Naive thymus-derived CD4-positive, alpha-beta T cell (primary cell): ENCODE measurements around the gene UNC119B. TPM values are rescaled to one million over a fixed set of nuclear protein-coding genes. Genes with fewer than 3 reads are reported as not detected.

Experiments
- ATAC-seq: fragments of 150-1000 bp; cut with Tn5 transposase; 2 replicates; pipeline ENCODE4 v1.10.0; 2021; ENCODE audit warnings: mild to moderate bottlenecking, moderate library complexity
- CTCF ChIA-PET: fragments of 350-600 bp; sonication (Branson Sonifier 250); formaldehyde crosslinking; loops from one replicate; lab custom pipeline; 2021; ENCODE audit warnings: antibody characterized with exemption; lab: Charles Lee
- POLR2A ChIA-PET: fragments of 350-600 bp; sonication (Branson Sonifier 250); formaldehyde crosslinking; loops from one replicate; lab custom pipeline; 2021; ENCODE audit warnings: antibody characterized with exemption, inconsistent platforms; lab: Charles Lee
- DNase-seq, 9 donors: peaks; one replicate each; pipeline versions ENCODE4 v3.0.0 to v3.0.0-alpha.2; 2020 to 2022; ENCODE audit warnings: mixed read lengths in 1 of 9
- H3K27ac ChIP-seq: one replicate; pipeline ENCODE4 v1.7.0; 2013; ENCODE audit warnings: mild to moderate bottlenecking, low read depth, low read length, moderate library complexity
- H3K27me3 ChIP-seq, 2 donors: one replicate each; pipeline ENCODE4 v1.7.0; 2013; ENCODE audit warnings: low read length in 2 of 2, mild to moderate bottlenecking in 2 of 2, moderate library complexity in 2 of 2; ENCODE audit not compliant: control insufficient read depth in 2 of 2, insufficient read depth in 2 of 2
- H3K36me3 ChIP-seq, 3 experiments: 1 replicate in 2 of 3; 2 replicates in 1 of 3; pipeline ENCODE4 v1.7.0; 2013; ENCODE audit warnings: low read length in 3 of 3, mild to moderate bottlenecking in 3 of 3, moderate library complexity in 1 of 3; ENCODE audit not compliant: insufficient read depth in 3 of 3, control insufficient read depth in 2 of 3
- H3K4me1 ChIP-seq, 2 donors: one replicate each; pipeline ENCODE4 v1.7.0; 2013; ENCODE audit warnings: low read length in 2 of 2, mild to moderate bottlenecking in 2 of 2, moderate library complexity in 1 of 2; ENCODE audit not compliant: control insufficient read depth in 2 of 2, insufficient read depth in 2 of 2
- H3K4me3 ChIP-seq: 2 replicates; pipeline ENCODE4 v1.7.0; 2013; ENCODE audit warnings: mild to moderate bottlenecking, low read length
- H3K9me3 ChIP-seq, 3 experiments: 1 replicate in 2 of 3; 2 replicates in 1 of 3; pipeline ENCODE4 v1.7.0; 2013; ENCODE audit warnings: low read length in 3 of 3; ENCODE audit not compliant: control insufficient read depth in 2 of 3
- H3K27ac Mint-ChIP-seq, 9 donors: one replicate each; pipeline ENCODE4 v1.8.0; 2020 to 2022; ENCODE audit warnings: mixed read lengths in 9 of 9, mild to moderate bottlenecking in 8 of 9, moderate library complexity in 5 of 9, inconsistent platforms in 2 of 9
- H3K27me3 Mint-ChIP-seq, 5 donors: one replicate each; pipeline ENCODE4 v1.8.0; 2021 to 2022; ENCODE audit warnings: mixed read lengths in 5 of 5, mild to moderate bottlenecking in 1 of 5
- H3K36me3 Mint-ChIP-seq, 5 donors: one replicate each; pipeline ENCODE4 v1.8.0; 2020 to 2022; ENCODE audit warnings: mixed read lengths in 5 of 5, mild to moderate bottlenecking in 3 of 5, inconsistent platforms in 1 of 5
- H3K4me1 Mint-ChIP-seq, 7 donors: one replicate each; pipeline ENCODE4 v1.8.0; 2020 to 2022; ENCODE audit warnings: mixed read lengths in 7 of 7, mild to moderate bottlenecking in 3 of 7, inconsistent platforms in 1 of 7
- H3K4me3 Mint-ChIP-seq, 10 donors: one replicate each; pipeline ENCODE4 v1.8.0; 2020 to 2022; ENCODE audit warnings: mild to moderate bottlenecking in 10 of 10, mixed read lengths in 10 of 10, moderate library complexity in 6 of 10, inconsistent platforms in 2 of 10
- H3K9me3 Mint-ChIP-seq, 11 donors: one replicate each; pipeline ENCODE4 v1.8.0; 2020 to 2022; ENCODE audit warnings: mixed read lengths in 11 of 11, mild to moderate bottlenecking in 4 of 11, inconsistent platforms in 1 of 11, moderate library complexity in 1 of 11
- intact Hi-C, 2 donors: fragments of 100-400 bp; cut with micrococcal nuclease; formaldehyde crosslinking; loops; one replicate each; pipeline ENCODE4 v1.15.1; 2023
- polyA plus RNA-seq, 2 donors: library from polyadenylated mRNA; unstranded; fragments of 300-500 nt; fragmentation: Illumina TruSeq; gene quantifications; one replicate each; pipeline ENCODE4 v1.2.3, GENCODE V29; 2021
- total RNA-seq, 6 experiments: library from RNA in 5 of 6; stranded (reverse) in 5 of 6; gene quantifications; 1 replicate in 5 of 6; 2 replicates in 1 of 6; pipeline ENCODE4 v1.2.3 and lab custom pipeline; 2021 to 2026

UNC119B gene
- total and polyA plus RNA-seq, 7 experiments from 2014 or later = 10.6 to 26.7 (median 15.2) TPM

GRCh38 chr12:120749256-120749655 is 39.0 kb downstream of the UNC119B start:
- Mint-ChIP-seq H3K36me3 (peaks cover 0 to 4% (median 0%) of the 10 kb centered on the region in 5 donors), H3K27me3 (peaks cover 0 to 7% (median 0%) of the 10 kb centered on the region in 5 donors), H3K4me1 (peaks cover 0 to 2% (median 0%) of the 10 kb centered on the region in 7 donors), H3K4me3 (no peak overlapping the region), H3K27ac (no peak overlapping the region), H3K9me3 (peaks cover 0 to 5% (median 1%) of the 10 kb centered on the region in 11 donors)
- intact Hi-C loops = no loop called here
- H3K4me1 ChIP-seq = no peaks in the 10 kb centered on the region
- H3K27me3 ChIP-seq = no peaks in the 10 kb centered on the region
- no peak overlapping the region for H3K27ac ChIP-seq
- H3K9me3 ChIP-seq = no peaks in the 10 kb centered on the region
- H3K36me3 ChIP-seq = no peaks in the 10 kb centered on the region
- DNase-seq (no peak), ATAC-seq (no peak)
- POLR2A ChIA-PET = no interaction called here
- CTCF ChIA-PET = interaction anchor here (0.6 kb wide), 1 partner anchor 91 kb away, joined by 5 read pairs; no protein-coding TSS in a partner anchor
- H3K4me3 ChIP-seq = no peak overlapping the region

DNA sequence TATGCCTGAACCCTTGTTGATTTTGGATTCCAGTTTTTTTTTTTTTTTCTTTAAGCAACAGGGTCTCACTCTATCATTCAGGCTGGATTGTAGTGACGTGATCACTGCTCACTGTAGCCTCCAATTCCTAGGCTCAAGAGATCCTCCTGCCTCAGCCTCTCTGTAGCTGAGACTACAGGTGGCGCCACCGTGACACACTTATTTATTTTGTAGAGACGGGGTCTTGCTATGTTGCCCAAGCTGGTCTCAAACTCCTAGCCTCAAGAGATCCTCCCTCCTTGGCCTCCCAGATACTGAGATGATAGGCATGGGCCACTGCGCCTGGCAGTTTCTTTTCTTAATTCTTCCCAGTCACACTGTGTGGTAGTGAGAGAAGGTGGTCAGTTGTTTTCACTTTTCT is 40.5 kb downstream of the UNC119B start:
- no peaks in the 10 kb centered on the region for H3K27me3 ChIP-seq
- no peaks in the 10 kb centered on the region for H3K36me3 ChIP-seq
- CTCF ChIA-PET = no interaction called here
- DNase-seq (no peak), ATAC-seq (no peak)
- peaks cover 0 to 5% (median 0%) of the 10 kb centered on the region in 3 experiments for H3K9me3 ChIP-seq
- H3K27me3 Mint-ChIP-seq = peaks cover 0 to 9% (median 5%) of the 10 kb centered on the region in 5 donors
- intact Hi-C loops = no loop called here
- POLR2A ChIA-PET = no interaction called here
- peaks cover 0 to 8% (median 5%) of the 10 kb centered on the region in 5 donors for H3K36me3 Mint-ChIP-seq
- no peak overlapping the region for H3K4me3 ChIP-seq
- H3K9me3 Mint-ChIP-seq = peaks cover 1 to 17% (median 7%) of the 10 kb centered on the region in 11 donors
- no peak overlapping the region for H3K4me3 Mint-ChIP-seq
- H3K27ac Mint-ChIP-seq = no peak overlapping the region
- no peak overlapping the region for H3K27ac ChIP-seq
- no peaks in the 10 kb centered on the region for H3K4me1 ChIP-seq
- peaks cover 0 to 2% (median 0%) of the 10 kb centered on the region in 7 donors for H3K4me1 Mint-ChIP-seq

DNA sequence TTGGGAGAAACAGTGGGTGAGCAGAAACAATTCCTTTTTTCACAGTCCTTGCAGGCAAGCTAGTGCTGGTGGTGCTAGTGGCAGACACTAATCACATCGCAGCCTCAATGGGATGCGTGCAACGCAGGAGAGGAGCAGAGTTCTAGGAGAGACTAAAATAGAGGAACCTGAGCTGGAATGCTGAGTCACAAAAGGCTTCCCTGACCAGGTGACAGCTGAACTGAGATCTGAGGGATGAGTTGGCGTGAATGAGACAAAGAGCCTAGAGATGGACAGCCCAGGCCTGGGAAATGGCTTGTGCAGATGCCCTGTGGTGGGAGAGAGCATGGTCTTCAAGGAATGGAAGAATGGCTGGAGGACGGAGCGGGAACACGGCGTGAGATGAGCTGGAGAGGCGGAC is 41.1 kb downstream of the UNC119B start:
- intact Hi-C loops = no loop called here
- no peak overlapping the region for H3K27ac ChIP-seq
- H3K4me1 ChIP-seq = no peaks in the 10 kb centered on the region
- ChIA-PET POLR2A (no interaction called here), CTCF (interaction anchor here (0.7 kb wide), 1 partner anchor 220 kb away, joined by 3 read pairs; no protein-coding TSS in a partner anchor)
- Mint-ChIP-seq H3K4me1 (peaks cover 0 to 2% (median 0%) of the 10 kb centered on the region in 7 donors), H3K4me3 (no peak overlapping the region), H3K27ac (no peak overlapping the region), H3K27me3 (peaks cover 0 to 9% (median 5%) of the 10 kb centered on the region in 5 donors), H3K9me3 (peaks cover 1 to 17% (median 7%) of the 10 kb centered on the region in 11 donors), H3K36me3 (peaks cover 0 to 8% (median 5%) of the 10 kb centered on the region in 5 donors)
- no peak for ATAC-seq
- H3K4me3 ChIP-seq = no peak overlapping the region
- no peak for DNase-seq
- H3K36me3 ChIP-seq = no peaks in the 10 kb centered on the region
- no peaks in the 10 kb centered on the region for H3K27me3 ChIP-seq
- peaks cover 0 to 5% (median 0%) of the 10 kb centered on the region in 3 experiments for H3K9me3 ChIP-seq

GRCh38 chr12:120754792-120755191 is 44.5 kb downstream of the UNC119B start:
- intact Hi-C loops = no loop called here
- Mint-ChIP-seq H3K27me3 (peaks cover 0 to 9% (median 5%) of the 10 kb centered on the region in 5 donors), H3K27ac (no peak overlapping the region), H3K4me3 (no peak overlapping the region), H3K9me3 (peaks cover 1 to 17% (median 7%) of the 10 kb centered on the region in 11 donors), H3K4me1 (peaks cover 0 to 10% (median 0%) of the 10 kb centered on the region in 7 donors), H3K36me3 (peaks cover 0 to 11% (median 6%) of the 10 kb centered on the region in 5 donors)
- DNase-seq = no peak
- no peak for ATAC-seq
- Histone ChIP-seq H3K4me1 (no peaks in the 10 kb centered on the region), H3K4me3 (no peak overlapping the region), H3K9me3 (peaks cover 0 to 5% (median 0%) of the 10 kb centered on the region in 3 experiments), H3K36me3 (no peaks in the 10 kb centered on the region), H3K27me3 (no peaks in the 10 kb centered on the region), H3K27ac (no peak overlapping the region)
- CTCF ChIA-PET = no interaction called here
- POLR2A ChIA-PET = no interaction called here

DNA sequence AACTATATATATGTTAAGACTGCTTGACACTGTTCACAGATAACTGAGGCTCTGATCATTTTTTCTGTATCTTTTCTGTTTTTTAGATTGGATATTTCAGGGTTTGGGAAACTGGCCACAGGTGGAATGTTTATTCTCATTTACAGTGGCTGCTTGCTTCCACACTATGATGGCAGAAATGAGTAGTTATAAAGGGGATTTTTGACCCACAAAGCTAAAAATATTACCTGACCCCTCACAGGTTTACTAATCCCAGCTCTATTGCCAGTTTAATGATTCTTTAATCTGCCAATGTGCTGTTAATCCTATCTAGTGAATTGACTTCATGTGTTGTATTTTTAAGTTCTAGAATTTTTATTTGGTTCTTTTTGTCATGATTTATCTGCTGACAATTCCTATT is 45.0 kb downstream of the UNC119B start:
- intact Hi-C loops = no loop called here
- H3K36me3 Mint-ChIP-seq = peaks cover 0 to 11% (median 6%) of the 10 kb centered on the region in 5 donors
- no peak overlapping the region for H3K27ac ChIP-seq
- no peak overlapping the region for H3K27ac Mint-ChIP-seq
- H3K4me1 Mint-ChIP-seq = peaks cover 0 to 15% (median 4%) of the 10 kb centered on the region in 7 donors
- ATAC-seq = no peak
- H3K4me3 Mint-ChIP-seq = no peak overlapping the region
- H3K4me3 ChIP-seq = no peak overlapping the region
- no peak for DNase-seq
- CTCF ChIA-PET = no interaction called here
- H3K27me3 ChIP-seq = no peaks in the 10 kb centered on the region
- no peaks in the 10 kb centered on the region for H3K4me1 ChIP-seq
- peaks cover 0 to 5% (median 0%) of the 10 kb centered on the region in 3 experiments for H3K9me3 ChIP-seq
- peaks cover 0 to 9% (median 5%) of the 10 kb centered on the region in 5 donors for H3K27me3 Mint-ChIP-seq
- H3K9me3 Mint-ChIP-seq = peaks cover 1 to 17% (median 7%) of the 10 kb centered on the region in 11 donors
- POLR2A ChIA-PET = no interaction called here
- no peaks in the 10 kb centered on the region for H3K36me3 ChIP-seq

GRCh38 chr12:120757226-120757742 is 47.0 kb downstream of the UNC119B start:
- Histone ChIP-seq H3K36me3 (peaks cover 0 to 15% (median 0%) of the 10 kb centered on the region in 3 experiments), H3K27ac (no peak overlapping the region), H3K9me3 (peaks cover 0 to 5% (median 0%) of the 10 kb centered on the region in 3 experiments), H3K4me1 (no peaks in the 10 kb centered on the region), H3K27me3 (no peaks in the 10 kb centered on the region), H3K4me3 (no peak overlapping the region)
- H3K4me1 Mint-ChIP-seq = peaks cover 0 to 32% (median 18%) of the 10 kb centered on the region in 7 donors
- ATAC-seq = no peak
- intact Hi-C loops = no loop called here
- H3K36me3 Mint-ChIP-seq = peaks cover 4 to 20% (median 13%) of the 10 kb centered on the region in 5 donors
- CTCF ChIA-PET = no interaction called here
- POLR2A ChIA-PET = interaction anchor here (0.5 kb wide), 1 partner anchor 206 kb away, joined by 4 read pairs; no protein-coding TSS in a partner anchor
- no peak for DNase-seq
- no peak overlapping the region for H3K4me3 Mint-ChIP-seq
- H3K9me3 Mint-ChIP-seq = peaks cover 1 to 17% (median 7%) of the 10 kb centered on the region in 11 donors
- peaks cover 0 to 9% (median 3%) of the 10 kb centered on the region in 5 donors for H3K27me3 Mint-ChIP-seq
- no peak overlapping the region for H3K27ac Mint-ChIP-seq
